Mesenchymal stem cell (in vitro differentiated cells and primary cell): Measurements from ENCODE around the gene PLG.
"Not testable (repeated sequence)": the region's sequence is repeated elsewhere in the genome, so short reads cannot be mapped to it uniquely, and the experiment has no call there.

ENCODE experiments used
- DNase-seq: peaks from one replicate; pipeline ENCODE4 v3.0.0-alpha.2; 2013
- H2AFZ ChIP-seq: one replicate; pipeline ENCODE4 v1.6.1; 2013; ENCODE audit warnings: low read depth, mild to moderate bottlenecking, control low read depth, inconsistent platforms, low read length, moderate library complexity
- H2AK5ac ChIP-seq: 2 replicates; pipeline ENCODE4 v1.6.1; 2013; ENCODE audit warnings: low read length, moderate library complexity, mild to moderate bottlenecking, inconsistent platforms; ENCODE audit not compliant: severe bottlenecking
- H2BK120ac ChIP-seq: one replicate; pipeline ENCODE4 v1.6.1; 2013; ENCODE audit warnings: low read depth, mild to moderate bottlenecking, inconsistent platforms, low read length, moderate library complexity
- H2BK12ac ChIP-seq, 2 experiments: one replicate each; pipeline ENCODE4 v1.6.1; 2013; ENCODE audit warnings: inconsistent platforms in 2 of 2, low read length in 2 of 2, mild to moderate bottlenecking in 2 of 2, moderate library complexity in 2 of 2, control low read depth in 1 of 2
- H2BK15ac ChIP-seq: one replicate; pipeline ENCODE4 v1.6.1; 2013; ENCODE audit warnings: mild to moderate bottlenecking, low read depth, inconsistent platforms; ENCODE audit not compliant: poor library complexity, severe bottlenecking
- H2BK5ac ChIP-seq: 2 replicates; pipeline ENCODE4 v1.6.1; 2013; ENCODE audit warnings: low read depth, mild to moderate bottlenecking, low read length, control low read depth, inconsistent platforms; ENCODE audit not compliant: poor library complexity, severe bottlenecking
- H3K14ac ChIP-seq, 2 experiments: one replicate each; pipeline ENCODE4 v1.6.1; 2013; ENCODE audit warnings: inconsistent platforms in 2 of 2, low read length in 2 of 2, control low read depth in 1 of 2, mild to moderate bottlenecking in 1 of 2, moderate library complexity in 1 of 2
- H3K18ac ChIP-seq, 2 experiments: one replicate each; pipeline ENCODE4 v1.6.1; 2013; ENCODE audit warnings: inconsistent platforms in 2 of 2, low read length in 2 of 2, control low read depth in 1 of 2, low read depth in 1 of 2, mild to moderate bottlenecking in 1 of 2
- H3K23ac ChIP-seq, 2 experiments: one replicate each; pipeline ENCODE4 v1.6.1; 2013; ENCODE audit warnings: inconsistent platforms in 2 of 2, low read length in 2 of 2, mild to moderate bottlenecking in 2 of 2, moderate library complexity in 2 of 2, control low read depth in 1 of 2
- H3K27ac ChIP-seq: 2 replicates; pipeline ENCODE4 v1.5.1; 2013; ENCODE audit warnings: mild to moderate bottlenecking, moderate library complexity, low read length, control low read depth, inconsistent platforms; ENCODE audit not compliant: poor library complexity, severe bottlenecking
- H3K27me3 ChIP-seq, 2 experiments: 2 replicates each; pipeline versions ENCODE4 v1.6.1 to v1.7.0; 2013; ENCODE audit warnings: low read length in 2 of 2, mild to moderate bottlenecking in 2 of 2, moderate library complexity in 2 of 2, control low read depth in 1 of 2, inconsistent platforms in 1 of 2; ENCODE audit not compliant: control insufficient read depth in 1 of 2, insufficient read depth in 1 of 2
- H3K36me3 ChIP-seq, 2 experiments: 2 replicates each; pipeline versions ENCODE4 v1.6.1 to v1.7.0; 2013; ENCODE audit warnings: low read length in 2 of 2, control low read depth in 1 of 2, inconsistent platforms in 1 of 2, low read depth in 1 of 2, mild to moderate bottlenecking in 1 of 2; ENCODE audit not compliant: insufficient read depth in 2 of 2, control insufficient read depth in 1 of 2
- H3K4ac ChIP-seq, 2 experiments: one replicate each; pipeline ENCODE4 v1.6.1; 2013; ENCODE audit warnings: inconsistent platforms in 2 of 2, low read length in 2 of 2, mild to moderate bottlenecking in 2 of 2, moderate library complexity in 2 of 2, control low read depth in 1 of 2, low read depth in 1 of 2
- H3K4me1 ChIP-seq: 2 replicates; pipeline ENCODE4 v1.6.1; 2013; ENCODE audit warnings: low read depth, low read length, control low read depth; ENCODE audit not compliant: control insufficient read depth, insufficient read depth
- H3K4me2 ChIP-seq: 2 replicates; pipeline ENCODE4 v1.6.1; 2013; ENCODE audit warnings: low read length, mild to moderate bottlenecking, inconsistent platforms; ENCODE audit not compliant: poor library complexity, severe bottlenecking
- H3K4me3 ChIP-seq, 2 experiments: 2 replicates each; pipeline versions ENCODE4 v1.5.1 to v1.7.0; 2013; ENCODE audit warnings: low read length in 2 of 2, mild to moderate bottlenecking in 2 of 2, control low read depth in 1 of 2, low read depth in 1 of 2; ENCODE audit not compliant: insufficient read depth in 1 of 2
- H3K79me1 ChIP-seq: replicated peaks from 2 replicates; pipeline ENCODE4 v1.6.1; 2013; ENCODE audit warnings: mild to moderate bottlenecking, control low read depth, low read length, inconsistent platforms; ENCODE audit not compliant: poor library complexity, severe bottlenecking
- H3K9ac ChIP-seq: 2 replicates; pipeline ENCODE4 v1.7.0; 2013; ENCODE audit warnings: mild to moderate bottlenecking, low read length, moderate library complexity
- H3K9me3 ChIP-seq: 2 replicates; pipeline ENCODE4 v1.7.0; 2013; ENCODE audit warnings: mild to moderate bottlenecking, low read length; ENCODE audit not compliant: control insufficient read depth
- H4K8ac ChIP-seq: one replicate; pipeline ENCODE4 v1.6.1; 2013; ENCODE audit warnings: inconsistent platforms, mild to moderate bottlenecking, low read length, moderate library complexity
- H4K91ac ChIP-seq: one replicate; pipeline ENCODE4 v1.6.1; 2013; ENCODE audit warnings: mild to moderate bottlenecking, low read length, inconsistent platforms
- WGBS: methylation state at CpG from one replicate; pipeline ENCODE4 v1.1.7; 2013; ENCODE audit warnings: mixed read lengths; 5-methylcytosine and 5-hydroxymethylcytosine counted together

The PLG gene

DNA sequence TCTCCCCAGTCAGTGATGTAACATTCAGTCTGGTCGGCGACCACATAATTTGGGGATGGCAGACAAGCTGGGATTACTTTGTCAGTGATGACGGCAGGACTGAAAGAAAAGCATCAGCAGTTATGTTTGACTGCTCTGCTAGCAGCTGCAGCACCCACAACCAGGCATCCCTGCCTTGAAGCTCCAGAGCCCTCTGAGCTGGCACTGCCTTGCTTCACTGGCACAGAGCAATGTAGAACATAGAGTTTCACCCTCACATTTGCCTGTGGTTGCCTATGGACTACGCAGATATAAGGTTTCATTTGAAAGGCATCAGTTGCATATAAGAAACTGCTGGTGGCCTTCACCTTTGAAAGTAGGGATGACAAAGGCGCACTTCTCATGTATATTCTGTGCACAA is 25.6 kb upstream of the PLG start:
- not testable (repeated sequence) for H3K36me3 ChIP-seq, H3K23ac ChIP-seq, H3K18ac ChIP-seq, H2BK15ac ChIP-seq, H2AFZ ChIP-seq, H3K14ac ChIP-seq, H2BK12ac ChIP-seq, H3K4me2 ChIP-seq, H2AK5ac ChIP-seq, H3K27ac ChIP-seq, H3K79me1 ChIP-seq, H3K4me3 ChIP-seq, H3K4ac ChIP-seq, H4K8ac ChIP-seq, DNase-seq, H3K9ac ChIP-seq, H3K27me3 ChIP-seq, H2BK120ac ChIP-seq, H4K91ac ChIP-seq, H3K4me1 ChIP-seq, H2BK5ac ChIP-seq
- H3K9me3 ChIP-seq: peaks cover 11% of the 10 kb centered on the region
- WGBS: 84% methylated on average over 5 of the region's 5 CpGs

DNA sequence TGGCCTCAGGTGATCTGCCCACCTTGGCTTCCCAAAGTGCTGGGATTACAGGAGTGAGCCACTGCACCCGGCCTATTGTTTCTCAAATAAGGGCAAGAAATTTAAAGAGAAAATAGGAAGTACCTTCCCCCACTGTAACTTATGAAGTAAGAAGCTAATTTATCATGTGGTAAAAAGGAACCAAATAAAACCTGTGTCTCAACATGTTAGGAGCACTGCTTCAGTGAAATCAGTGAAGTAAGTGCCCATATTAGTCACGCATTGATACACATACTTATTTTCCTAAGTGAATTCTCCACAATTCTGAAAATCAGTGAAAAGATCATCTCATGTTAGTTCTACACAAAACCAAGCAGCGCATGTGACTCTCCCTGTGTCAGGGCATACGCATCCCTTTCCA is 23.8 kb upstream of the PLG start:
- H2BK15ac ChIP-seq: no peak overlapping the region
- H3K18ac ChIP-seq: no peak overlapping the region
- H2BK5ac ChIP-seq: no peak overlapping the region
- no peak overlapping the region for H3K14ac ChIP-seq
- no peak overlapping the region for H3K4me2 ChIP-seq
- no peak overlapping the region for H3K4me3 ChIP-seq
- H3K36me3 ChIP-seq: no peaks in the 10 kb centered on the region
- no peaks in the 10 kb centered on the region for H3K79me1 ChIP-seq
- peaks cover 4% of the 10 kb centered on the region for H3K9me3 ChIP-seq
- no peak overlapping the region for H4K8ac ChIP-seq
- no peak overlapping the region for H3K27ac ChIP-seq
- H3K27me3 ChIP-seq: no peaks in the 10 kb centered on the region
- H2BK12ac ChIP-seq: no peak overlapping the region
- H3K9ac ChIP-seq: no peak overlapping the region
- no peak overlapping the region for H2AK5ac ChIP-seq
- H2AFZ ChIP-seq: no peak overlapping the region
- H4K91ac ChIP-seq: no peak overlapping the region
- no peak overlapping the region for H3K23ac ChIP-seq
- no peaks in the 10 kb centered on the region for H3K4me1 ChIP-seq
- no peak overlapping the region for H3K4ac ChIP-seq
- 85% methylated on average over 3 of the region's 4 CpGs for WGBS
- DNase-seq: no peak
- no peak overlapping the region for H2BK120ac ChIP-seq

DNA sequence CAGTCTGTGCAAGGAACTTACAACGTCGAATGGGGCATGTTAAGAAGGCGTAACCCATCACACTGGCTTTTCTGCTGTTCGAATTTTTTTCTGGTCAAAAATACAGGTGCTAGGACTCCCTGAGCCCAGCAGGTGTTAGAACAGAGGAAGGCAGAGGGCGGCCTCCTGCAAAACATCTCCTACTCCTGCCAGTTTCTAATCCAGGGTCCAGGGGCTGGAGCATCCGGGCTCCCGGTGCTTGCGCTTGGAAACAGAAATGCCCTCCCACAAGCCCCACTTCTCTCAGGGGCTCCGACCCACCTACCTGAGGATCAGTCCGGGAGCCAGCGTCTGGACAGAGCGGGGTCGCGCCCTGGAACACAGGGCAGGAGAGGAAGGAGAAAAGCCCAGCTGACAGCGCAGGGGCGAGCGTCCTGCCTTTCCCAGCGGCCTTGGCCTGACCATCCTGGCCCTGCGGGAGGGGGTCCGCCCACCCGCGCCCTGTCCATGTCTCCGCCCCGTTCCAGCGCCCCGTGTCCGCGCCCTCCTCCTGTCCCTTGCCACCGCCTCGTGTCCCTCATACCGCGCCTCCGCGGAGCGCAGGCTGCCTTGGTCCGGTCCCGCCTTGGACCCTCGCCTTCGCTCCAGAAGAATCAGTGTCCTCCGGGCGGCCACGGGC is 23.2 kb upstream of the PLG start:
- Histone ChIP-seq H3K4me2 (no peak overlapping the region), H3K4me1 (no peaks in the 10 kb centered on the region), H4K8ac (no peak overlapping the region), H2BK120ac (no peak overlapping the region), H3K4me3 (no peak overlapping the region), H3K36me3 (no peaks in the 10 kb centered on the region), H3K79me1 (no peaks in the 10 kb centered on the region), H2BK12ac (no peak overlapping the region), H2BK5ac (no peak overlapping the region), H4K91ac (no peak overlapping the region), H2AK5ac (no peak overlapping the region), H2AFZ (no peak overlapping the region), H3K27ac (no peak overlapping the region), H3K18ac (no peak overlapping the region), H3K9ac (no peak overlapping the region), H3K23ac (no peak overlapping the region), H2BK15ac (no peak overlapping the region), H3K9me3 (peaks cover 4% of the 10 kb centered on the region), H3K4ac (no peak overlapping the region), H3K27me3 (no peaks in the 10 kb centered on the region), H3K14ac (no peak overlapping the region)
- DNase-seq: no peak
- 89% methylated on average over 42 of the region's 42 CpGs for WGBS

DNA sequence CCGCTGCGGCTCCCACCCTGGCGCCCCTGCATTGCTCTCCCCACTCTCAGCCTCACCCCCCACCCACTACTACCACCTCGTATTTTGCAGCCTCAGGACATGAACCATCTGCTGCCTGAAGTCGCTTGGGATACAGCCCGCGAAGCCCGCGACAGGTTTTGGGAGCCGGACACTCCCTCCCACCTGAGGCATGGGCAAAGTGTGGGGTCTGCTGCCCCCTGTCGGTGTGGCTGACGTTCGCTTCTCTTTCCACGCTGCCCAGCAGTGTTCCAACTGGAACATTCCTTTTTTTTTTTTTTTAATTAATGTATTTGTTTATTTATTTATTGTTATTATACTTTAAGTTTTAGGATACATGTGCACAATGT is 22.7 kb upstream of the PLG start:
- Histone ChIP-seq H3K4me2 (no peak overlapping the region), H3K9ac (no peak overlapping the region), H3K36me3 (no peaks in the 10 kb centered on the region), H2BK120ac (no peak overlapping the region), H3K4ac (no peak overlapping the region), H3K18ac (no peak overlapping the region), H3K23ac (no peak overlapping the region), H2BK12ac (no peak overlapping the region), H3K9me3 (peaks cover under 1% of the 10 kb centered on the region), H3K4me1 (no peaks in the 10 kb centered on the region), H4K8ac (no peak overlapping the region), H3K4me3 (no peak overlapping the region), H2AK5ac (no peak overlapping the region), H3K79me1 (no peaks in the 10 kb centered on the region), H3K27me3 (no peaks in the 10 kb centered on the region), H3K14ac (no peak overlapping the region), H2BK5ac (no peak overlapping the region), H4K91ac (no peak overlapping the region), H2AFZ (no peak overlapping the region), H2BK15ac (no peak overlapping the region), H3K27ac (no peak overlapping the region)
- no peak for DNase-seq
- 78% methylated on average over 10 of the region's 14 CpGs for WGBS
